ENCODE data around the gene BRPF3. TPM values are rescaled to one million over a fixed set of nuclear protein-coding genes. Genes with fewer than 3 reads are reported as not detected.

The BRPF3 gene
- total RNA-seq, 1 donor from 2014 or later = 22.0 TPM

DNA sequence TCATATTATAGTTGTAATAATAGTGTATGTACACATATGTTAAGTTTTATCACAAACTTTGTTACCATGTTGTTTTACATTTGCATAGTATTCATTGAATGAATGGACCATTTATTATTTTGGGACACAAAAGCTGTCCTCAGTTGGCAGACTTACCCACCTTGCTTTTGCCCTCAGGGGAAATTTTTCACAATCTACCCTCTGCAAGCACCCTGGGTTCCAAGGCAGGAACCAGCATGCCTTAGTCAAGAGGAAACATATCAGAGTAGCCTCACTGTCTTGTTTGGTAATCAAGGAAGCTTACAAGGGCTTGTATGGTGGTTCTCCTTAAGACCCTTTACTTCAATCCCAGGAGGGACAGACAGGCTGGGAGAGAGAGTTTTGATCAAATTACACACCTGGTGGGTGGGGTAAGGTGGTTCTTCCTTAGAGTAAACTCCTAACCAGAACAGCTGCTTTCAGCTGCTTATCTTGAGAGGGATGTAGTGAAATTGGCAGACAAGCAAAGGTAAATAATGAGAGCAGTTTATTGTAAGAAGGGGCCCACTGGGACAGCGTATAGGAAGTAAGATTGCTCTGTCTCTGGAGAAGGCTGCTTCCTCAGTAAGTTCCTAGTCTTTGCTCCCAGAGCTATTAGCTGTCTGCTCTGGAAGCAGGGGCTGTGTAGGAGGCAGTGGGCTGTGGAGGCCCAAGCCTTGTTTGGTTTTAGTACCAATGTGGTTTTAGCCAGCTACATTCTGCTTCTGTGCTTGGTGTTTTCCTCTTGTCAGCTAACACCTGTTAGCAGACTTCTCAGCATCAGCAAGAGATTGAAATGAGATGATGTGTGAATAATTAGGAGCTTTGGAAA, 31.1 kb downstream of the BRPF3 start:
- intact Hi-C loops (cut with micrococcal nuclease) = no loop called here

DNA sequence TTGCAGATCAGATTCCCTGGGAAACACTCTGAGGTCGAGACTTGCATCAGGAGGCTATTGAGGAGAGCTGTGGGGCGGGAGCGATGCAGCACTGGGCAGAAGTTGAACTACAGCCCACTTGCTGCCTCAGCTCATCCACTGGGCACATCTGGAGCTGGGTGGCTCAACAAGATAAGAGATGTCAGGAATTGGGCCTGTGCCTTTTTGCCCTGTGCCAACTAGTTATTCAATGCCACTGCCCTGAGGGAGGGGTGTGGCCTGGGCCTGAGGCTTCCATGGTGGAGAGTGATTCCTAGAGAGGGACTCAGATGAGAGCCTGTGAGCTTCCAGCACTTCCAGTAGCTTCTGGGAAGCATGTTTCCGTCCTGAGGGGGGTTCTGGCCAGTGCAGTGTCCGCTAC, 32.7 kb downstream of the BRPF3 start:
- intact Hi-C loops (cut with micrococcal nuclease) = no loop called here

DNA sequence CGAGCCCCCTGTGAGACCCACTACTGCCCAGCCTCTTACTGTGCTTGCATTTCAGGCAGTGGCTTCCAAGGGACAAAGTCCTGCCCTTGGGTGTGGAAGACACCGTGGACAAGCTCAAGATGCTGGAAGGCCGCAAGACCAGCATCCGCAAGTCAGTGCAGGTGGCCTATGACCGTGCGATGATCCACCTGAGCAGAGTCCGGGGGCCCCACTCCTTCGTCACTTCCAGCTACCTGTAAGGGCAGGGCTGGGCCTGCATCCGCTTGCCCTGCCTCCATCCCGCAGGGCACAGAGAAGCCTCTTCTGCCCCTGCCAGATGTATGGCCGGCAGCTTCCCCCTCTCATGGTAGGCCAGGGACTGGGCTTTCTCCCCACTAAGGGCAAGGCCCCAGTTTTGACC, 33.8 kb downstream of the BRPF3 start:
- intact Hi-C loops (cut with micrococcal nuclease) = no loop called here

DNA sequence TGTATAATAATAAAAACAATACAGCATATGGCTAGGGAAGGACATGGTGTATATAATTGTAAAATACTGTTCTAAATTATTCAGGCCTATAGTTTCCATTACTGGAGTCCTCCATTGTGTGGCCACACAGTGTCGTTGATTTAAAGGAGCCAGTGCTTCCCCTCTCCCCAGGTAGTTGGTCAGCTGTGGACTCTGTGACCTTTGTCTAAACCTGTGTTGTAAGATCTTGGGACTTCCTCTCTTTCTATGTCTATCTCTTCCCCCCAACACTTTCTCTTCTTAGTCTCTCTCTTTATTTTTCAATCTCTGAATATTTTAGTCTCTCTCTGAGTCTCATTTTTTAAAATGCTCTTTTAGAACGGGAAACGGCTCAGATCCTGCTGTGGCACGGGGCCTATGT, 35.6 kb downstream of the BRPF3 start:
- intact Hi-C loops (cut with micrococcal nuclease) = no loop called here

DNA sequence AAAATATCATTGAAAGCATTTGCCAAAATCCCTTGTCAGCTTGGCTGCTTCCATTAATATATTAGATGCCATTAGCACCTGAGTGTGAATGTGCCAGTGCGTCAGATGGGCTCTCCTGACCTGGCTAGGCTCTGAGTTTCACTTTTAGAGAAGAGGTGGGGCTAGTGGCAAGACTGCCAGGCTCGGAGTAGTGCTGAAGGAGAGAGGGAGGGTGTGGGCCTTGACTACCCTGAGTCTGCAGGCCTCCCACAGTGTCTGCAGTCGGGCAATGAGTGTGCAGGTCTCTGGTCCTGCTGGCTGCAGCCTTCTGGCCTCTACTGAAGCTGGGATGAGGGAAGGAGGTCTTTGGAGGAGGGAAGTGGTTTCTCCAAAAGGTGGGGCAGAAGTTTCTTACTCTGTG, 38.8 kb downstream of the BRPF3 start:
- intact Hi-C loops (cut with micrococcal nuclease) = no loop called here

DNA sequence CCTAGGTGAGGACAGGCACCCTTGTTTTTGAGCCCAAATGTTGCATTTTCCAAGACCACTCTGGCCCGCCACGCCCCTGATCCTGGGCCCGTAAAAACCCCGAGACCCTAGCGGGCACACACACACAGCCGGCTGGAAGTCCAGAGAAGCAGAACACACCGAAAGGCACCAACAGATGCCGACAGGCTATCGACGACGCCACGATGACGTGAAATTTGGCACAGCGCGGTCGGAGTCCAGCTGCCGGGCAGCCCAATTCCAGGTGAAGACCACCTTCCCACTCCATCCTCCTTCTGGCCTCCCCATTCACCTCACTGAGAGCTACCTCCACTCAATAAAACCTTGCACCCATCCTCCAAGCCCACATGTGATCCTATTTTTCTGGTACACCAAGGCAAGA, 39.3 kb downstream of the BRPF3 start:
- intact Hi-C loops (cut with micrococcal nuclease) = no loop called here

- intact Hi-C loops (cut with micrococcal nuclease) = no loop called here
Observed at GRCh38 chr6:36239774-36240173, 43.2 kb downstream of the BRPF3 start.

GRCh38 chr6:36241728-36242127, 45.2 kb downstream of the BRPF3 start:
- intact Hi-C loops (cut with micrococcal nuclease) = no loop called here

GRCh38 chr6:36242161-36242560, 45.6 kb downstream of the BRPF3 start:
- intact Hi-C loops (cut with micrococcal nuclease) = no loop called here

DNA sequence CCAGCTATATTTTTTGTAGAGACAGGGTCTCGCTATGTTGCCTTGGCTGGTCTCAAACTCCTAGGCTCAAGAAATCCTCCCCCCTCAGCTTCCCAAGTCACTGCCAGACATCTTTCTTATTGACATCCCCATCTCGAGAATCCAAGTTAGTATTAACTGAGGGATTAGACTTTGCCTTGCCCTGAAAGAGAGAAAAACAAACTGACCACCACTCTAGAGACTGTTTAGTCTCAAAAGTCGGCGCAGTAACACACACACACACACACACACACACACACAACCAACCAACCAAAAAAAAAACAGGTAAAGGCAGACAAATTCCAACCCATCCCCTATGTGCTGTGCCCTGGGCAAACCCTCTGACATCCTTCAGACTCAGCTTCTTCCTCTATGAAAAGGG, 46.1 kb downstream of the BRPF3 start:
- intact Hi-C loops (cut with micrococcal nuclease) = no loop called here

- intact Hi-C loops (cut with micrococcal nuclease) = no loop called here
Observed at GRCh38 chr6:36243562-36244212, 47.1 kb downstream of the BRPF3 start.

- intact Hi-C loops (cut with micrococcal nuclease) = no loop called here
Observed at GRCh38 chr6:36244641-36245280, 48.2 kb downstream of the BRPF3 start.

GRCh38 chr6:36245572-36246061, 49.1 kb downstream of the BRPF3 start:
- intact Hi-C loops (cut with micrococcal nuclease) = no loop called here

- intact Hi-C loops (cut with micrococcal nuclease) = no loop called here
Observed at GRCh38 chr6:36246506-36247268, 50.1 kb downstream of the BRPF3 start.

- intact Hi-C loops (cut with micrococcal nuclease) = no loop called here
Observed at GRCh38 chr6:36247693-36248092, 51.1 kb downstream of the BRPF3 start.

GRCh38 chr6:36248980-36249379, 52.4 kb downstream of the BRPF3 start:
- intact Hi-C loops (cut with micrococcal nuclease) = no loop called here

DNA sequence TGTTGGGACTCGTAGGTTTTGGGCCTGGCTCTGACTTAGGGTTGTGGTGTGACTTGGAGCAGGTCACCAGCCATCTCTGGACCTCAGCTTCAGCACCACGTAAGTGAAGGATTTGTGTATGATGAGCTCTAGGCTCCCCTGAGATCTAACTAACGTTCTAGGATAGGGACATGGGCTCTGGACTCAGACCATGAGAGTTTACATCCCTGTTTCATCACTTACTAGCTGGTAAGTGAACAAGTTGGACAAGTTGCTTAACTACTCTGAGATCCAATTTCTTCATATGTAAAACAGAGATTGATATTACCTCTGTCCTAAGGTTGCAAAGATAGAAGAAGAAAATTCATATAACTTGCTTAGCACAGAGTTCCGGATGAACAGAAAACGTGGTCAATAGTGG, 53.0 kb downstream of the BRPF3 start:
- intact Hi-C loops (cut with micrococcal nuclease) = no loop called here

DNA sequence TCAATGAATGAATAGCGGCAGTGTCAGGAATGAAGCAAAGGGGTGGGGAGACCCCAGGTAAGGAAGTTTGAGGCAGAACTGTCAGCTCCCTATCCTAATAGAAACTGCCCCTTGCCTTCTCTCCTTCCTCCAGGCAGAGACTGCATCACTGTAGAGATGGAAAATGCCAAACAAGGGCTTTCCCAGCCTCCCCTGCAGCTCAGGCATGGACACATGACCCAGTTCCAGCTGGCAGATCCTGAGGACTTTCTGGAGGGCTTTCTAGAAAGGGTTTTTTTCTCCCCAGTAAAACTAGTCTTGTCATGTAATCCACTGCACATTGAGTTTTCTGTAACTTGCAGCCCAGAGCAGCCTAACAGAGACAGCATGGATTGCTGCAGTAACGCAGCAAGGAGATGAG, 55.5 kb downstream of the BRPF3 start:
- intact Hi-C loops (cut with micrococcal nuclease) = no loop called here

DNA sequence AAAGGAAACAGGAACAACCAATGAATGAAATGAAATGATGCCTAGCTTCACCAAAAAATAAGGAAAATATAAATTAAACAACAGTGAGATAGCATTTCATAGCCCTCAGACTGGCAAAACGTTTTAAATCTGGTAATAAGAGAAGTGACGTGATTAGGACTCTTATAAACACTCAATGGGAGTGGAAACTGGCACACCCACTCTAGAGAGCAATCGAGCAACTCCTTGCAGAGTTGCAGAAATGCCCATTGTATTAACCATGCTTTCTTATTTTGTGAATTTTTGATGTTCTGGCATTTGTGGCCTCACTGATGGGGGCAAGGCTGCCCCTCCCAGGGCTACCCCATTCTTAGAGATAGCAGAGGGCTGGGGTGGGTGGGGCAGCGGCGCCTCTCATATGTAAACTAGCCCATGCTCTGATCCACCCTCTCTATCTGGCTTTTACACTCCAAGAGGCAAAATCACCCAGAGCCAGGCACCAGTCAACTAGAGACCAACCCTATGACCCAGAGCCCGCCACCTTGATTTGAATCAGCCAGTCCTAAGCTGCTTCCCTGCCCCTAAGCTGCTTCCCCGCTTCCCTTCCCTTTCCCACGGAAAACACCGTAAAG, 67.0 kb downstream of the BRPF3 start:
- intact Hi-C loops (cut with micrococcal nuclease) = no loop called here

GRCh38 chr6:36265744-36266143, 69.2 kb downstream of the BRPF3 start:
- intact Hi-C loops (cut with micrococcal nuclease) = no loop called here

Data from T-helper 2 cell treated with Interferon-gamma antibody and Interleukin-4, amounts not matched to agents 100 ng/mL and 5 ng/mL, for 36 hours (primary cell).